ENCODE results near the gene VSTM2L.

- TF ChIP-seq CTCF (conservative IDR thresholded peaks at IDR 0.05; ENCODE audit: low read depth, low read length) = no peak
- no peak for TF ChIP-seq POLR2A (IDR thresholded peaks at IDR 0.05; ENCODE audit: low read depth, low read length)
- TF ChIP-seq MAFK (IDR thresholded peaks at IDR 0.05; ENCODE audit: low read depth, low read length) = no peak
- no peak for TF ChIP-seq CEBPB (IDR thresholded peaks at IDR 0.05; ENCODE audit: low read depth, low read length)
- TF ChIP-seq RAD21 (IDR thresholded peaks at IDR 0.05; ENCODE audit: low read length) = no peak
- TF ChIP-seq BHLHE40 (IDR thresholded peaks at IDR 0.05; ENCODE audit: low read depth, low read length) = no peak
- TF ChIP-seq USF2 (IDR thresholded peaks at IDR 0.05; ENCODE audit: low read depth, low read length) = no peak
- TF ChIP-seq MAZ (IDR thresholded peaks at IDR 0.05; ENCODE audit: borderline replicate concordance, low read depth, low read length) = no peak
- no peak for TF ChIP-seq SMC3 (IDR thresholded peaks at IDR 0.05; ENCODE audit: low read depth, low read length)
- TF ChIP-seq RCOR1 (IDR thresholded peaks at IDR 0.05; ENCODE audit: insufficient replicate concordance, low read length) = no peak
- no peak for TF ChIP-seq NFE2L2 (IDR thresholded peaks at IDR 0.05; ENCODE audit: low read depth, low read length)
- no peak for TF ChIP-seq ELK1 (IDR thresholded peaks at IDR 0.05; ENCODE audit: borderline replicate concordance, low read depth, low read length)
- no peak for TF ChIP-seq MXI1 (IDR thresholded peaks at IDR 0.05; ENCODE audit: borderline replicate concordance, low read depth, low read length)
These were observed 17.9 kb downstream of the VSTM2L start for GRCh38 chr20:37920679-37921322.
